GM12878 (cell line): ENCODE measurements around the gene MBNL3. TPM values are rescaled to one million over a fixed set of nuclear protein-coding genes. Genes with fewer than 3 reads are reported as not detected.

Experiments used
- ATAC-seq: fragments of 200-7000 bp; cut with Tn5 transposase; 3 replicates; pipeline ENCODE4 v1.9.1; 2020; ENCODE audit warnings: mild to moderate bottlenecking, moderate library complexity
- BruUV-seq: library from RNA; stranded (reverse); fragments of 400-500 nt; replicated peaks from 2 replicates; lab custom pipeline; 2021; lab: Mats Ljungman, UMichigan
- CTCF ChIA-PET: fragments of 300-600 bp; sonication (Branson Sonifier 250); formaldehyde crosslinking; extraction: SDS; loops from one replicate; lab custom pipeline; 2021; ENCODE audit warnings: inconsistent platforms; lab: Yijun Ruan, JAX
- POLR2A ChIA-PET: fragments of 350-600 bp; formaldehyde crosslinking; extraction: SDS; loops from one replicate; lab custom pipeline; 2021; ENCODE audit warnings: inconsistent platforms; lab: Charles Lee
- RAD21 ChIA-PET: fragments of 300-600 bp; sonication (Branson Sonifier 250); formaldehyde crosslinking; loops from one replicate; lab custom pipeline; 2023; ENCODE audit warnings: antibody characterized with exemption; ENCODE audit not compliant: unreplicated experiment; lab: Charles Lee
- SMC1A ChIA-PET: fragments of 300-600 bp; sonication (Branson Sonifier 250); formaldehyde crosslinking; loops from one replicate; lab custom pipeline; 2023; ENCODE audit not compliant: unreplicated experiment, uncharacterized antibody; lab: Charles Lee
- DNase-seq: peaks from one replicate; pipeline ENCODE4 v3.0.0-alpha.2; 2011; ENCODE audit warnings: low read depth, low spot score
- FAIRE-seq: peaks from 3 replicates; lab custom pipeline; 2011; peaks lifted over from hg19 to GRCh38; lab: Jason Lieb, UNC
- H2AFZ ChIP-seq: 2 replicates; pipeline ENCODE4 v1.6.0; 2011; ENCODE audit warnings: low read depth, low read length, control low read depth; ENCODE audit not compliant: control insufficient read depth
- H3K27ac ChIP-seq: 2 replicates; pipeline ENCODE4 v1.5.1; 2011; ENCODE audit warnings: control low read depth; ENCODE audit not compliant: control insufficient read depth, insufficient read depth
- H3K27me3 ChIP-seq, 2 experiments: replicated peaks in 1 of 2; 2 replicates each; pipeline versions ENCODE4 v1.6.0 to v1.6.1; 2011; ENCODE audit warnings: low read length in 1 of 2; ENCODE audit not compliant: control insufficient read depth in 2 of 2, insufficient read depth in 2 of 2
- H3K36me3 ChIP-seq, 2 experiments: 2 replicates each; pipeline ENCODE4 v1.5.1; 2011; ENCODE audit warnings: low read length in 1 of 2; ENCODE audit not compliant: control insufficient read depth in 2 of 2, insufficient read depth in 2 of 2
- H3K4me1 ChIP-seq: 2 replicates; pipeline ENCODE4 v1.6.1; 2011; ENCODE audit warnings: mild to moderate bottlenecking, low read length, moderate library complexity, mixed read lengths; ENCODE audit not compliant: control insufficient read depth, insufficient read depth
- H3K4me2 ChIP-seq: 2 replicates; pipeline ENCODE4 v1.6.0; 2011; ENCODE audit warnings: control low read depth; ENCODE audit not compliant: control insufficient read depth, insufficient read depth
- H3K4me3 ChIP-seq: fragments of 200-600 bp; sonication (generic); 2 replicates; pipeline ENCODE4 v1.5.1; 2016
- H3K79me2 ChIP-seq: 2 replicates; pipeline ENCODE4 v1.6.0; 2011; ENCODE audit warnings: low read length; ENCODE audit not compliant: control insufficient read depth, insufficient read depth
- H3K9ac ChIP-seq: 2 replicates; pipeline ENCODE4 v1.8.0; 2011; ENCODE audit warnings: low read length, control low read depth, mixed read lengths; ENCODE audit not compliant: control insufficient read depth, insufficient read depth
- H3K9me3 ChIP-seq: replicated peaks from 3 replicates; pipeline ENCODE4 v1.5.1; 2011; ENCODE audit warnings: mild to moderate bottlenecking, low read length; ENCODE audit not compliant: control insufficient read depth, insufficient read depth
- H4K20me1 ChIP-seq: 2 replicates; pipeline ENCODE4 v1.6.0; 2011; ENCODE audit not compliant: control insufficient read depth, insufficient read depth
- BHLHE40 ChIP-seq, 2 experiments: fragments of 450-650 bp in 1 of 2; IDR thresholded peaks; 2 replicates each; pipeline ENCODE4 v1.6.1; 2011 to 2017; ENCODE audit warnings: low read depth in 2 of 2, borderline replicate concordance in 1 of 2, improper control_type of control experiment in 1 of 2, low read length in 1 of 2, mild to moderate bottlenecking in 1 of 2
- BMI1 ChIP-seq: fragments of 450-650 bp; IDR thresholded peaks from 2 replicates; pipeline ENCODE4 v1.6.1; 2016; ENCODE audit warnings: mild to moderate bottlenecking, moderate library complexity, borderline replicate concordance
- CHD2 ChIP-seq: IDR thresholded peaks from 2 replicates; pipeline ENCODE4 v1.6.1; 2011; ENCODE audit warnings: low read depth, low read length, improper control_type of control experiment, borderline replicate concordance
- GATAD2B ChIP-seq: fragments of 450-650 bp; conservative IDR thresholded peaks from 2 replicates; pipeline ENCODE4 v1.6.1; 2017; ENCODE audit warnings: low read depth, mild to moderate bottlenecking, moderate library complexity
- SREBF2 ChIP-seq: IDR thresholded peaks from 2 replicates; pipeline ENCODE4 v1.6.1; 2012; ENCODE audit warnings: mild to moderate bottlenecking, low read length
- SUZ12 ChIP-seq: fragments of 200-600 bp; sonication (generic); IDR thresholded peaks from one replicate; pipeline ENCODE4 v1.6.1; 2018; ENCODE audit warnings: antibody characterized with exemption, mild to moderate bottlenecking; ENCODE audit not compliant: unreplicated experiment
- WGBS: methylation state at CpG from one replicate; pipeline ENCODE4 v1.1.6; 2016; ENCODE audit warnings: low lambda C conversion rate; ENCODE audit not compliant: insufficient replicate concordance, insufficient coverage; ENCODE audit errors: missing lambda C conversion rate; 5-methylcytosine and 5-hydroxymethylcytosine counted together
- in situ Hi-C: fragments of 300-500 bp; cut with MboI; formaldehyde crosslinking; loops from 9 replicates; pipeline ENCODE4 v1.14.3; 2018; ENCODE audit warnings: mixed read lengths
- intact Hi-C: fragments of 100-400 bp; cut with micrococcal nuclease; formaldehyde crosslinking; loops from one replicate; pipeline ENCODE4 v1.14.2; 2022; ENCODE audit not compliant: unreplicated experiment
- polyA plus RNA-seq, 11 experiments: library from polyadenylated mRNA; depleted of rRNA in 4 of 11; unstranded in 6 of 11; stranded (reverse) in 5 of 11; fragments of >200 nt; fragmentation: Nextera tagmentation in 4 of 11; fragmentation: Illumina TruSeq in 1 of 11; extraction: Ambion mirVana in 4 of 11; extraction: Trizol in 1 of 11; gene quantifications; 1 replicate in 1 of 11; 2 replicates in 10 of 11; pipeline versions ENCODE4 v1.2.1 to v1.2.3, GENCODE V29; 2011 to 2016; ENCODE audit warnings: inconsistent platforms in 2 of 11, missing spikeins in 2 of 11, low read depth in 1 of 11
- total RNA-seq, 4 experiments: library from RNA; depleted of rRNA in 3 of 4; stranded (reverse); fragments of >200 nt in 3 of 4; fragmentation: Illumina TruSeq in 1 of 4; extraction: Trizol in 1 of 4; gene quantifications; 2 replicates each; pipeline versions ENCODE4 v1.2.1 to v1.2.3, GENCODE V29; 2013 to 2021
- TF ChIP-seq, protein P1 (sequence below): IDR thresholded peaks from 2 replicates; pipeline ENCODE4 v1.6.1; 2012; ENCODE audit warnings: improper control_type of control experiment, low read depth, low read length; ENCODE audit not compliant: insufficient replicate concordance

Gene MBNL3
- total and polyA plus RNA-seq, 10 of the 15 experiments (the other 5 are each of a cell fraction or from before 2014, with no cell fraction given), result 3.4 to 33.1 (median 12.6) TPM

DNA sequence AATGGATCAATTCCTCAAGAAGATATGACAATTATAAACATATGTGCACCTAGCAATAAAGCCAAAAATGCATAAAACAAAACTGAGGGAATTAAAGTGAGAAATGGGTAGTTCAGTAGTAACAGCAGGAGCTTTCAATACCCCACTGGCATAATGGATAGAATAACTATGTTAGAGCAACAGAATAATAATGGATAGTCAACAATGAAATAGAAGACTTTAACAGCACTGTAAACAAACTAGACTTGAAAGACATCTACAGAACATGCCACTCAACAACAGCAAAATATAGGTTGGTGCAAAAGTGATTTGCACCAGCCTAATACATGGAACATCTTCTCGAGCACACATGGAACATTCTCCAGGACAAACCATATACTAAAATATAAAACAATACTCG is 20.0 kb upstream of the MBNL3 start:
- Histone ChIP-seq H2AFZ (no peak overlapping the region), H3K4me2 (no peak overlapping the region), H3K4me3 (no peak overlapping the region), H4K20me1 (no peaks in the 10 kb centered on the region), H3K27me3 (no peaks in the 10 kb centered on the region; a peak in 1 of 4 replicates), H3K9me3 (no peaks in the 10 kb centered on the region), H3K9ac (no peak overlapping the region), H3K4me1 (no peaks in the 10 kb centered on the region), H3K36me3 (no peaks in the 10 kb centered on the region), H3K27ac (no peak overlapping the region), H3K79me2 (no peaks in the 10 kb centered on the region)
- ChIA-PET POLR2A (no interaction called here), RAD21 (no interaction called here), CTCF (no interaction called here), SMC1A (interaction anchor here (1.4 kb wide), 1 partner anchor 15 kb away, joined by 4 read pairs; no protein-coding TSS in a partner anchor)
- FAIRE-seq, result peak; percentile 47
- WGBS, result 16% methylated on average over 2 of the region's 2 CpGs
- in situ Hi-C loops, result no loop called here
- DNase-seq, result no peak
- BruUV-seq, result no TSS peak
- TF ChIP-seq, protein P1, sequence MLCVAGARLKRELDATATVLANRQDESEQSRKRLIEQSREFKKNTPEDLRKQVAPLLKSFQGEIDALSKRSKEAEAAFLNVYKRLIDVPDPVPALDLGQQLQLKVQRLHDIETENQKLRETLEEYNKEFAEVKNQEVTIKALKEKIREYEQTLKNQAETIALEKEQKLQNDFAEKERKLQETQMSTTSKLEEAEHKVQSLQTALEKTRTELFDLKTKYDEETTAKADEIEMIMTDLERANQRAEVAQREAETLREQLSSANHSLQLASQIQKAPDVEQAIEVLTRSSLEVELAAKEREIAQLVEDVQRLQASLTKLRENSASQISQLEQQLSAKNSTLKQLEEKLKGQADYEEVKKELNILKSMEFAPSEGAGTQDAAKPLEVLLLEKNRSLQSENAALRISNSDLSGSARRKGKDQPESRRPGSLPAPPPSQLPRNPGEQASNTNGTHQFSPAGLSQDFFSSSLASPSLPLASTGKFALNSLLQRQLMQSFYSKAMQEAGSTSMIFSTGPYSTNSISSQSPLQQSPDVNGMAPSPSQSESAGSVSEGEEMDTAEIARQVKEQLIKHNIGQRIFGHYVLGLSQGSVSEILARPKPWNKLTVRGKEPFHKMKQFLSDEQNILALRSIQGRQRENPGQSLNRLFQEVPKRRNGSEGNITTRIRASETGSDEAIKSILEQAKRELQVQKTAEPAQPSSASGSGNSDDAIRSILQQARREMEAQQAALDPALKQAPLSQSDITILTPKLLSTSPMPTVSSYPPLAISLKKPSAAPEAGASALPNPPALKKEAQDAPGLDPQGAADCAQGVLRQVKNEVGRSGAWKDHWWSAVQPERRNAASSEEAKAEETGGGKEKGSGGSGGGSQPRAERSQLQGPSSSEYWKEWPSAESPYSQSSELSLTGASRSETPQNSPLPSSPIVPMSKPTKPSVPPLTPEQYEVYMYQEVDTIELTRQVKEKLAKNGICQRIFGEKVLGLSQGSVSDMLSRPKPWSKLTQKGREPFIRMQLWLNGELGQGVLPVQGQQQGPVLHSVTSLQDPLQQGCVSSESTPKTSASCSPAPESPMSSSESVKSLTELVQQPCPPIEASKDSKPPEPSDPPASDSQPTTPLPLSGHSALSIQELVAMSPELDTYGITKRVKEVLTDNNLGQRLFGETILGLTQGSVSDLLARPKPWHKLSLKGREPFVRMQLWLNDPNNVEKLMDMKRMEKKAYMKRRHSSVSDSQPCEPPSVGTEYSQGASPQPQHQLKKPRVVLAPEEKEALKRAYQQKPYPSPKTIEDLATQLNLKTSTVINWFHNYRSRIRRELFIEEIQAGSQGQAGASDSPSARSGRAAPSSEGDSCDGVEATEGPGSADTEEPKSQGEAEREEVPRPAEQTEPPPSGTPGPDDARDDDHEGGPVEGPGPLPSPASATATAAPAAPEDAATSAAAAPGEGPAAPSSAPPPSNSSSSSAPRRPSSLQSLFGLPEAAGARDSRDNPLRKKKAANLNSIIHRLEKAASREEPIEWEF, result no peak
- no peak for TF ChIP-seq BMI1
- TF ChIP-seq SUZ12, result no peak
- no peak for TF ChIP-seq GATAD2B
- TF ChIP-seq SREBF2, result no peak
- no peak for TF ChIP-seq BHLHE40 (IDR thresholded peaks at IDR 0.05; ENCODE audit: borderline replicate concordance in 1 of 2, low read depth in 2 of 2, low read length in 1 of 2)
- TF ChIP-seq CHD2, result no peak
- intact Hi-C loops, result no loop called here
- ATAC-seq, result no peak
